HepG2 (cell line): ENCODE measurements around the gene SMAD7. TPM values are rescaled to one million over a fixed set of nuclear protein-coding genes. Genes with fewer than 3 reads are reported as not detected.
A peak's percentile ranks its signal among the peaks of the same experiment; 100 is the strongest.

Source experiments
- ADNP ChIP-seq: sonication (generic); formaldehyde crosslinking; IDR thresholded peaks from 2 replicates; pipeline ENCODE4 v1.4.0; 2020; ENCODE audit warnings: missing genetic modification reagents
- ARNT2 ChIP-seq: sonication (generic); formaldehyde crosslinking; IDR thresholded peaks from 2 replicates; pipeline ENCODE4 v1.8.0; 2022; ENCODE audit warnings: mild to moderate bottlenecking, low read depth, missing genetic modification reagents, moderate library complexity
- CREM ChIP-seq, 2 experiments: sonication (generic) in 1 of 2; formaldehyde crosslinking in 1 of 2; IDR thresholded peaks; 2 replicates each; pipeline versions ENCODE4 v1.4.0 to v1.6.1; 2016 to 2020; ENCODE audit warnings: antibody characterized with exemption in 1 of 2, mild to moderate bottlenecking in 1 of 2, missing genetic modification reagents in 1 of 2
- HDAC1 ChIP-seq: sonication (generic); formaldehyde crosslinking; IDR thresholded peaks from 2 replicates; pipeline ENCODE4 v1.5.1; 2020; ENCODE audit warnings: mild to moderate bottlenecking, missing genetic modification reagents
- KLF11 ChIP-seq: IDR thresholded peaks from 2 replicates; pipeline ENCODE4 v1.6.1; 2016; ENCODE audit warnings: missing compliant biosample characterization
- MAF1 ChIP-seq: sonication (generic); formaldehyde crosslinking; IDR thresholded peaks from 2 replicates; pipeline ENCODE4 v1.5.0; 2020; ENCODE audit warnings: missing genetic modification reagents, borderline replicate concordance
- NFE2L2 ChIP-seq: fragments of 150-350 bp; IDR thresholded peaks from 2 replicates; pipeline ENCODE4 v1.6.1; 2014; ENCODE audit warnings: low read length
- SNAPC4 ChIP-seq: sonication (generic); formaldehyde crosslinking; IDR thresholded peaks from 2 replicates; pipeline ENCODE4 v1.4.0; 2020; ENCODE audit warnings: mild to moderate bottlenecking, missing genetic modification reagents
- SRSF1 ChIP-seq: fragments of 200-400 bp; formaldehyde crosslinking; optimal IDR thresholded peaks from 2 replicates; pipeline ENCODE3; 2017; ENCODE audit warnings: mild to moderate bottlenecking, low read depth, low read length, moderate library complexity
- SRY ChIP-seq: sonication (generic); formaldehyde crosslinking; IDR thresholded peaks from 2 replicates; pipeline ENCODE4 v1.8.0; 2022; ENCODE audit warnings: mild to moderate bottlenecking, missing genetic modification reagents
- ZFP1 ChIP-seq: IDR thresholded peaks from 2 replicates; pipeline ENCODE4 v1.6.1; 2016
- ZMAT3 ChIP-seq: sonication (generic); formaldehyde crosslinking; conservative IDR thresholded peaks from 2 replicates; pipeline ENCODE4 v1.7.0; 2021; ENCODE audit warnings: missing genetic modification reagents
- ZNF143 ChIP-seq: sonication (generic); formaldehyde crosslinking; IDR thresholded peaks from 2 replicates; pipeline ENCODE4 v1.4.0; 2020; ENCODE audit warnings: missing genetic modification reagents
- ZNF180 ChIP-seq: sonication (generic); formaldehyde crosslinking; IDR thresholded peaks from 2 replicates; pipeline ENCODE4 v1.4.0; 2020; ENCODE audit warnings: low read depth, missing genetic modification reagents, borderline replicate concordance
- ZNF20 ChIP-seq: sonication (generic); formaldehyde crosslinking; IDR thresholded peaks from 2 replicates; pipeline ENCODE4 v1.4.0; 2020; ENCODE audit warnings: mild to moderate bottlenecking, moderate library complexity, missing genetic modification reagents
- ZNF224 ChIP-seq: sonication (generic); formaldehyde crosslinking; IDR thresholded peaks from 2 replicates; pipeline ENCODE4 v1.5.0; 2020; ENCODE audit warnings: mild to moderate bottlenecking, missing genetic modification reagents
- ZNF24 ChIP-seq: fragments of 450-650 bp; IDR thresholded peaks from 2 replicates; pipeline ENCODE4 v1.6.1; 2017; ENCODE audit warnings: antibody characterized with exemption, mild to moderate bottlenecking
- ZNF282 ChIP-seq: fragments of 450-650 bp; IDR thresholded peaks from 2 replicates; pipeline ENCODE4 v1.6.1; 2018; ENCODE audit not compliant: partially characterized antibody
- ZNF557 ChIP-seq: sonication (generic); formaldehyde crosslinking; IDR thresholded peaks from 2 replicates; pipeline ENCODE4 v1.4.0; 2020; ENCODE audit warnings: missing genetic modification reagents
- ZNF766 ChIP-seq: sonication (generic); formaldehyde crosslinking; IDR thresholded peaks from 2 replicates; pipeline ENCODE4 v1.5.0; 2020; ENCODE audit warnings: missing genetic modification reagents, borderline replicate concordance
- polyA plus RNA-seq, 8 experiments: library from polyadenylated mRNA; depleted of rRNA in 3 of 8; stranded (reverse) in 7 of 8; unstranded in 1 of 8; fragments of >200 nt; fragmentation: Illumina TruSeq in 4 of 8; extraction: Trizol in 4 of 8; gene quantifications; 2 replicates each; pipeline versions ENCODE4 v1.2.1 to v1.2.3, GENCODE V29; 2011 to 2016; ENCODE audit warnings: low read depth in 4 of 8, missing spikeins in 1 of 8, mixed read lengths in 1 of 8; ENCODE audit not compliant: insufficient read depth in 1 of 8
- total RNA-seq, 5 experiments: library from RNA; depleted of rRNA; stranded (reverse); fragments of >200 nt; fragmentation: Illumina TruSeq; extraction: Trizol; gene quantifications; 2 replicates each; pipeline ENCODE4 v1.2.3, GENCODE V29; 2016; ENCODE audit warnings: low read depth in 1 of 5
- TF ChIP-seq, protein P1 (sequence below): sonication (generic); formaldehyde crosslinking; conservative IDR thresholded peaks from 2 replicates; pipeline ENCODE4 v1.4.0; 2020; ENCODE audit warnings: missing genetic modification reagents
- TF ChIP-seq, protein P2 (sequence below): sonication (generic); formaldehyde crosslinking; IDR thresholded peaks from 2 replicates; pipeline ENCODE4 v1.4.0; 2020; ENCODE audit warnings: missing genetic modification reagents

SMAD7 gene
- total and polyA plus RNA-seq, 2 of the 13 experiments (the other 11 are each of a cell fraction or from before 2014, with no cell fraction given), result 17.4 to 24.7 TPM

DNA sequence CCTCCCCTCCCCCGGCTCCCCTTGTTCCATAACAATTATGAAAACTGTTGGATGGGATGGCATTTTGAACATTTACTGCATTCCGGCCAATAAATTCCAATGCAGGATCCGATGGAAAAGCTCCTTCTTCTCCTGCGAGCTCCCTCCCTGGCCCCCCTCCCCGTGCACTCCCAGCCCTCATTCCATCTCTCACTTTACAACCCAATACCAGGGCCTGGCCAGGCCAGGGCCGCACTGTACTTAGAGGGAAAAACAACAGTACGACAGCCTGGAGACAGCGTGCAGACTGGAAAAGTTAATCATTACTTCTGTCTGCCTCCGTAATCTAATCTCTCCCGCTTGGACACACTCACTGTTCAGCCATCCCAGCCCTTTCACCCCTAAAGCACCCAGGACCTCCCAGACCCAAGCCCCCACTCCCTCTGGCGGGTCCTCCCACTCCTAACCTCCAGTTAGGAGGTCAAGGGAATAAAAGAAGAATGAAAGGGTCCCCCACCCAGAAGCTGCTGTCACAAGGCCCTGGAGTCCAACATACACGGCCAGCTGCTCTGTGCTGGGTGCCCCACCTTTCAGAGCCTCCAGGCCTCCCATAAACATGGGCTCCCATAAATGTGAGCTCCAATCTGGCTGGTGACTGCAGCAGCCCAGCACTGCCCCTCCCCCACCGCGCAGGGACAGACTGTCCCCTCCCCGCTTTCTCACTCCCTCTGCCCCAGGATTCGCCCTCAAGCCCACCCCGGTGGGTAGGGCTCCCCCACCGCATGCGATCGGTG is 20.6 kb downstream of the SMAD7 start (continued):
- TF ChIP-seq, protein P1, sequence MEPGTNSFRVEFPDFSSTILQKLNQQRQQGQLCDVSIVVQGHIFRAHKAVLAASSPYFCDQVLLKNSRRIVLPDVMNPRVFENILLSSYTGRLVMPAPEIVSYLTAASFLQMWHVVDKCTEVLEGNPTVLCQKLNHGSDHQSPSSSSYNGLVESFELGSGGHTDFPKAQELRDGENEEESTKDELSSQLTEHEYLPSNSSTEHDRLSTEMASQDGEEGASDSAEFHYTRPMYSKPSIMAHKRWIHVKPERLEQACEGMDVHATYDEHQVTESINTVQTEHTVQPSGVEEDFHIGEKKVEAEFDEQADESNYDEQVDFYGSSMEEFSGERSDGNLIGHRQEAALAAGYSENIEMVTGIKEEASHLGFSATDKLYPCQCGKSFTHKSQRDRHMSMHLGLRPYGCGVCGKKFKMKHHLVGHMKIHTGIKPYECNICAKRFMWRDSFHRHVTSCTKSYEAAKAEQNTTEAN, result peak; percentile 81
- TF ChIP-seq ZNF282 (no peak), ZMAT3 (CRISPR knock-in tag) (no peak), ZFP1 (no peak), ZNF557 (CRISPR knock-in tag) (no peak), ZNF24 (no peak), ZNF143 (CRISPR knock-in tag) (0 out of 2 replicates have a peak, but pooled peaks have one; percentile 36), ZNF766 (CRISPR knock-in tag) (no peak), SRSF1 (peak; percentile 25), SRY (no peak), ZNF20 (CRISPR knock-in tag) (no peak), SNAPC4 (CRISPR knock-in tag) (peak; percentile 73; the same call in 1 of the 2 replicates), ZNF224 (CRISPR knock-in tag) (no peak), ZNF180 (CRISPR knock-in tag) (no peak), MAF1 (CRISPR knock-in tag) (no peak), NFE2L2 (no peak), HDAC1 (CRISPR knock-in tag) (peak; percentile 80; the same call in 1 of the 2 replicates), ADNP (no peak), KLF11 (CRISPR knock-in tag) (no peak), ARNT2 (CRISPR knock-in tag) (peak; percentile 66; the same call in 1 of the 2 replicates), CREM (IDR thresholded peaks at IDR 0.05) (peak; percentile 88), CREM (CRISPR knock-in tag; IDR thresholded peaks at IDR 0.05) (no peak)
- TF ChIP-seq, protein P2, sequence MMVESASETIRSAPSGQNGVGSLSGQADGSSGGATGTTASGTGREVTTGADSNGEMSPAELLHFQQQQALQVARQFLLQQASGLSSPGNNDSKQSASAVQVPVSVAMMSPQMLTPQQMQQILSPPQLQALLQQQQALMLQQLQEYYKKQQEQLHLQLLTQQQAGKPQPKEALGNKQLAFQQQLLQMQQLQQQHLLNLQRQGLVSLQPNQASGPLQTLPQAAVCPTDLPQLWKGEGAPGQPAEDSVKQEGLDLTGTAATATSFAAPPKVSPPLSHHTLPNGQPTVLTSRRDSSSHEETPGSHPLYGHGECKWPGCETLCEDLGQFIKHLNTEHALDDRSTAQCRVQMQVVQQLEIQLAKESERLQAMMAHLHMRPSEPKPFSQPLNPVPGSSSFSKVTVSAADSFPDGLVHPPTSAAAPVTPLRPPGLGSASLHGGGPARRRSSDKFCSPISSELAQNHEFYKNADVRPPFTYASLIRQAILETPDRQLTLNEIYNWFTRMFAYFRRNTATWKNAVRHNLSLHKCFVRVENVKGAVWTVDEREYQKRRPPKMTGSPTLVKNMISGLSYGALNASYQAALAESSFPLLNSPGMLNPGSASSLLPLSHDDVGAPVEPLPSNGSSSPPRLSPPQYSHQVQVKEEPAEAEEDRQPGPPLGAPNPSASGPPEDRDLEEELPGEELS, result peak; percentile 79; the same call in 1 of the 2 replicates
